SHP77 (cell line): ENCODE measurements around the gene ADAM33.

Experiments used
- DNase-seq, 2 experiments: peaks; one replicate each; lab custom pipeline; 2025; lab: John Stamatoyannopoulos, UW

The ADAM33 gene

GRCh38 chr20:3681931-3682781 lies at the start of gene ADAM33:
Gene ADAM33, minus strand, starts transcription at chr20:3682010. Its CDS starts 6 bp downstream, at chr20:3682004.
- no peak for DNase-seq

GRCh38 chr20:3730803-3731672 lies 49.2 kb upstream of the ADAM33 start:
- DNase-seq = no peak

GRCh38 chr20:3729811-3730540 lies 48.2 kb upstream of the ADAM33 start:
- DNase-seq = no peak

- DNase-seq = no peak
Measured at GRCh38 chr20:3729378-3729777, 47.6 kb upstream of the ADAM33 start.

GRCh38 chr20:3728876-3729275 lies 47.1 kb upstream of the ADAM33 start:
- DNase-seq = no peak

- no peak for DNase-seq
Measured at GRCh38 chr20:3728354-3728753, 46.5 kb upstream of the ADAM33 start.

- no peak for DNase-seq
Measured at GRCh38 chr20:3727401-3728021, 45.7 kb upstream of the ADAM33 start.

GRCh38 chr20:3724356-3724755 lies 42.5 kb upstream of the ADAM33 start:
- DNase-seq = no peak

- no peak for DNase-seq
Measured at GRCh38 chr20:3723284-3723683, 41.5 kb upstream of the ADAM33 start.

GRCh38 chr20:3721912-3722311 lies 40.1 kb upstream of the ADAM33 start:
- DNase-seq = no peak

- DNase-seq = no peak
Measured at GRCh38 chr20:3720626-3721025, 38.8 kb upstream of the ADAM33 start.

- DNase-seq = no peak
Measured at GRCh38 chr20:3720068-3720467, 38.3 kb upstream of the ADAM33 start.

GRCh38 chr20:3719046-3719445 lies 37.2 kb upstream of the ADAM33 start:
- DNase-seq = no peak

- peak; percentile 74 for DNase-seq
Measured at GRCh38 chr20:3716195-3716834, 34.5 kb upstream of the ADAM33 start.

GRCh38 chr20:3714092-3714491 lies 32.3 kb upstream of the ADAM33 start:
- no peak for DNase-seq

GRCh38 chr20:3712279-3712873 lies 30.6 kb upstream of the ADAM33 start, which contains the start of gene SIGLEC1:
Gene SIGLEC1, minus strand, starts transcription at chr20:3712600. Its CDS starts 5,472 bp downstream, at chr20:3707128.
- DNase-seq = no peak

GRCh38 chr20:3711484-3711941 lies 29.7 kb upstream of the ADAM33 start:
- no peak for DNase-seq

GRCh38 chr20:3710703-3711483 lies 29.1 kb upstream of the ADAM33 start:
- DNase-seq = peak; percentile 11 to 29

- DNase-seq = no peak
Measured at GRCh38 chr20:3710011-3710466, 28.2 kb upstream of the ADAM33 start.

GRCh38 chr20:3707508-3707899 lies 25.7 kb upstream of the ADAM33 start:
- DNase-seq = no peak
